Colonic mucosa (tissue), 4 donors: Measurements from ENCODE around the gene GRID1. TPM values are rescaled to one million over a fixed set of nuclear protein-coding genes. Genes with fewer than 3 reads are reported as not detected.

Source experiments
- DNase-seq: peaks from one replicate; pipeline ENCODE4 v3.0.0-alpha.2; 2020
- H3K27ac ChIP-seq: fragments of 200-600 bp; one replicate; pipeline ENCODE4 v1.8.0; 2021
- H3K27me3 ChIP-seq: fragments of 200-600 bp; one replicate; pipeline ENCODE4 v1.8.0; 2021
- H3K36me3 ChIP-seq: fragments of 200-600 bp; one replicate; pipeline ENCODE4 v1.8.0; 2021
- H3K4me1 ChIP-seq: fragments of 200-600 bp; one replicate; pipeline ENCODE4 v1.8.0; 2021; ENCODE audit warnings: mild to moderate bottlenecking
- H3K4me3 ChIP-seq: fragments of 200-600 bp; one replicate; pipeline ENCODE4 v1.8.0; 2021
- H3K9ac ChIP-seq, 2 donors: one replicate each; pipeline ENCODE4 v1.7.0; 2013; ENCODE audit warnings: control low read depth in 2 of 2, low read depth in 2 of 2, low read length in 2 of 2
- H3K9me3 ChIP-seq: fragments of 200-600 bp; one replicate; pipeline ENCODE4 v1.8.0; 2021
- intact Hi-C: fragments of 100-400 bp; cut with DNase I; formaldehyde crosslinking; loops from one replicate; pipeline ENCODE4 v1.14.1; 2022
- total RNA-seq, 2 donors: library from RNA; stranded (reverse); fragmentation: NEBNext Ultra II Directional in 1 of 2; extraction: Animal tissue kit (Norgen Biotek cat#: 25700) in 1 of 2; gene quantifications; one replicate each; pipeline ENCODE4 v1.2.1, GENCODE V29; 2021
- TF ChIP-seq, protein P1 (sequence below): fragments of 200-600 bp; IDR thresholded peaks from one replicate; pipeline ENCODE4 v1.8.0; 2022; ENCODE audit warnings: antibody characterized with exemption, mild to moderate bottlenecking
- donor health status: healthy.
- donor health status: DM: no; HTN: no; CAD: no.
- donor health status: DM: no; HTN: no; CAD: no.

Gene GRID1
- total RNA-seq, 2 donors from 2014 or later: 0.30 to 0.37 TPM

DNA sequence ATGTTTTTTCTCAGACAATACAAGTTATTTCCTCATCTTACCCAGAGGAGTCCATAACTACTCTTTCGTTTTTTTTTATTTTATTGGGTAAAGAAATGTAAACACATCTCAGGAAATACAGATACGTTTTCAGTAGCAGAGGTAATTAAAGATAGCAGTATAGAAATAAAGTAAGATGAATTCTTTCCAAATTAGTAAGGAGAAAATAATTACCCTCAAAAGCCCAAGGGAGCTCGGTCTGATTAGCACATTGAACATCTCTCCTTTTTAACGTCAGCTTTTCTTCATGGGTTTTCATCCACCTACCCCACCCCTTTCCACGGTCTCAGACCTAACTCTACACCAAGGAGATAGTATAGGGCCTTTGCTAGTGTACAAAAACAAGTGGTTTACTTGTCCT is 294.2 kb downstream of the GRID1 start:
- Histone ChIP-seq H3K4me3 (no peak overlapping the region), H3K27ac (no peak overlapping the region), H3K9me3 (no peaks in the 10 kb centered on the region), H3K27me3 (no peaks in the 10 kb centered on the region), H3K9ac (no peak overlapping the region), H3K4me1 (no peaks in the 10 kb centered on the region), H3K36me3 (no peaks in the 10 kb centered on the region)
- no peak for DNase-seq
- TF ChIP-seq, protein P1, sequence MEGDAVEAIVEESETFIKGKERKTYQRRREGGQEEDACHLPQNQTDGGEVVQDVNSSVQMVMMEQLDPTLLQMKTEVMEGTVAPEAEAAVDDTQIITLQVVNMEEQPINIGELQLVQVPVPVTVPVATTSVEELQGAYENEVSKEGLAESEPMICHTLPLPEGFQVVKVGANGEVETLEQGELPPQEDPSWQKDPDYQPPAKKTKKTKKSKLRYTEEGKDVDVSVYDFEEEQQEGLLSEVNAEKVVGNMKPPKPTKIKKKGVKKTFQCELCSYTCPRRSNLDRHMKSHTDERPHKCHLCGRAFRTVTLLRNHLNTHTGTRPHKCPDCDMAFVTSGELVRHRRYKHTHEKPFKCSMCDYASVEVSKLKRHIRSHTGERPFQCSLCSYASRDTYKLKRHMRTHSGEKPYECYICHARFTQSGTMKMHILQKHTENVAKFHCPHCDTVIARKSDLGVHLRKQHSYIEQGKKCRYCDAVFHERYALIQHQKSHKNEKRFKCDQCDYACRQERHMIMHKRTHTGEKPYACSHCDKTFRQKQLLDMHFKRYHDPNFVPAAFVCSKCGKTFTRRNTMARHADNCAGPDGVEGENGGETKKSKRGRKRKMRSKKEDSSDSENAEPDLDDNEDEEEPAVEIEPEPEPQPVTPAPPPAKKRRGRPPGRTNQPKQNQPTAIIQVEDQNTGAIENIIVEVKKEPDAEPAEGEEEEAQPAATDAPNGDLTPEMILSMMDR: no peak
- intact Hi-C loops: no loop called here

- TF ChIP-seq, protein P1: no peak
- intact Hi-C loops: no loop called here
- no peak for DNase-seq
- Histone ChIP-seq H3K9ac (no peak overlapping the region), H3K4me1 (no peaks in the 10 kb centered on the region), H3K27ac (no peak overlapping the region), H3K4me3 (no peak overlapping the region), H3K9me3 (no peaks in the 10 kb centered on the region), H3K27me3 (no peaks in the 10 kb centered on the region), H3K36me3 (no peaks in the 10 kb centered on the region)
Observed at GRCh38 chr10:86071758-86072157, 294.8 kb downstream of the GRID1 start.

- Histone ChIP-seq H3K36me3 (no peaks in the 10 kb centered on the region), H3K4me1 (no peaks in the 10 kb centered on the region), H3K9ac (no peak overlapping the region), H3K9me3 (no peaks in the 10 kb centered on the region), H3K27ac (no peak overlapping the region), H3K4me3 (no peak overlapping the region), H3K27me3 (no peaks in the 10 kb centered on the region)
- intact Hi-C loops: no loop called here
- peak; percentile 6 for DNase-seq
- TF ChIP-seq, protein P1: no peak
Observed at GRCh38 chr10:86071145-86071544, 295.4 kb downstream of the GRID1 start.

GRCh38 chr10:86070278-86070677 is 296.3 kb downstream of the GRID1 start:
- Histone ChIP-seq H3K9me3 (no peaks in the 10 kb centered on the region), H3K9ac (no peak overlapping the region), H3K4me3 (no peak overlapping the region), H3K36me3 (no peaks in the 10 kb centered on the region), H3K27me3 (no peaks in the 10 kb centered on the region), H3K4me1 (no peaks in the 10 kb centered on the region), H3K27ac (no peak overlapping the region)
- TF ChIP-seq, protein P1: no peak
- intact Hi-C loops: no loop called here
- DNase-seq: no peak

GRCh38 chr10:86068231-86069054 is 298.2 kb downstream of the GRID1 start:
- Histone ChIP-seq H3K4me1 (no peaks in the 10 kb centered on the region), H3K9me3 (no peaks in the 10 kb centered on the region), H3K27ac (no peak overlapping the region), H3K4me3 (no peak overlapping the region), H3K36me3 (no peaks in the 10 kb centered on the region), H3K27me3 (no peaks in the 10 kb centered on the region), H3K9ac (no peak overlapping the region)
- TF ChIP-seq, protein P1: no peak
- no peak for DNase-seq
- intact Hi-C loops: no loop called here
